Stimulated activated CD8-positive, alpha-beta memory T cell treated with anti-CD3 and anti-CD28 coated beads, Interleukin-4, amount 100 ng/mL, for 1 hour (primary cell): ENCODE data around the gene TNRC18.
"Not testable (repeated sequence)": the region's sequence is repeated elsewhere in the genome, so short reads cannot be mapped to it uniquely, and the experiment has no call there.

Source experiments
- DNase-seq, 2 donors: peaks; one replicate each; pipeline ENCODE4 v3.0.0-alpha.2; 2020; ENCODE audit warnings: low read depth in 2 of 2, low spot score in 1 of 2

The TNRC18 gene, protein sequence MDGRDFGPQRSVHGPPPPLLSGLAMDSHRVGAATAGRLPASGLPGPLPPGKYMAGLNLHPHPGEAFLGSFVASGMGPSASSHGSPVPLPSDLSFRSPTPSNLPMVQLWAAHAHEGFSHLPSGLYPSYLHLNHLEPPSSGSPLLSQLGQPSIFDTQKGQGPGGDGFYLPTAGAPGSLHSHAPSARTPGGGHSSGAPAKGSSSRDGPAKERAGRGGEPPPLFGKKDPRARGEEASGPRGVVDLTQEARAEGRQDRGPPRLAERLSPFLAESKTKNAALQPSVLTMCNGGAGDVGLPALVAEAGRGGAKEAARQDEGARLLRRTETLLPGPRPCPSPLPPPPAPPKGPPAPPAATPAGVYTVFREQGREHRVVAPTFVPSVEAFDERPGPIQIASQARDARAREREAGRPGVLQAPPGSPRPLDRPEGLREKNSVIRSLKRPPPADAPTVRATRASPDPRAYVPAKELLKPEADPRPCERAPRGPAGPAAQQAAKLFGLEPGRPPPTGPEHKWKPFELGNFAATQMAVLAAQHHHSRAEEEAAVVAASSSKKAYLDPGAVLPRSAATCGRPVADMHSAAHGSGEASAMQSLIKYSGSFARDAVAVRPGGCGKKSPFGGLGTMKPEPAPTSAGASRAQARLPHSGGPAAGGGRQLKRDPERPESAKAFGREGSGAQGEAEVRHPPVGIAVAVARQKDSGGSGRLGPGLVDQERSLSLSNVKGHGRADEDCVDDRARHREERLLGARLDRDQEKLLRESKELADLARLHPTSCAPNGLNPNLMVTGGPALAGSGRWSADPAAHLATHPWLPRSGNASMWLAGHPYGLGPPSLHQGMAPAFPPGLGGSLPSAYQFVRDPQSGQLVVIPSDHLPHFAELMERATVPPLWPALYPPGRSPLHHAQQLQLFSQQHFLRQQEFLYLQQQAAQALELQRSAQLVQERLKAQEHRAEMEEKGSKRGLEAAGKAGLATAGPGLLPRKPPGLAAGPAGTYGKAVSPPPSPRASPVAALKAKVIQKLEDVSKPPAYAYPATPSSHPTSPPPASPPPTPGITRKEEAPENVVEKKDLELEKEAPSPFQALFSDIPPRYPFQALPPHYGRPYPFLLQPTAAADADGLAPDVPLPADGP (N-terminal part only)

DNA sequence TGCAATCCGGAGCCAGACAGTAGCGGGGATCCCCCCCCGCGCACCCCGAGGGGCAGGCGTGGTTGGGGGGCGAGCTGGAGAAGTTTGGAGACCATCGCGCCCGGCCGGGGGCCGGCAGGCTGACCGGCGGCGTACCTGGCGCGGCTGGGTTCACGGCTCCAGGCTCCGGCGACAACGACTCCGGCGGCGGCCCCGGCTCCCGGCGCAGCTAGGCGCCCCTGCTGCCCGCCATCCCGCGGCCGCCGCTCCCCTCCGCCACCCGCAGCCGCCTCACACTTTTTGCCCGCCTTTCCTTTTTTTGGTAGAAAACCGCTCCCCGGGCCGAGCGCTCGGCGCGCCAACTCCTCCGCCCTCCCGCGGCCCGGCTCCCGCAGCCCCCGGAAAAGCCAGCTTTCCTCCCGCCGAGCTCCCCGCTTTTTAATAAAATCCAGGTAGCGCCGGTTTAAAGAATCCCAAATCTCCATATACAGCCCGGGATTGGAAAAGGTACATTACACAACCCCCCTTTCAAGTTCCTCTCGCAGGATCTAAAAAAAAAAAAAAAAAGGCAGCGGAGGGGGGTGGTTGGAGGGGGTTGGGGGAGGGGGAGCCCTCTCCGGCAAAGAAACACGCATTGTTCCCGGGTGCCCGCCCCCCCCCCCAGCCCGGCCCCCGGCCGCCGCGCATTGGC, at the start of gene TNRC18:
Gene TNRC18, minus strand, starts transcription at position 529 of the 670 bp plus-strand sequence. CDS start 2,588 bp downstream, outside the sequence.
- DNase-seq, result no peak

DNA sequence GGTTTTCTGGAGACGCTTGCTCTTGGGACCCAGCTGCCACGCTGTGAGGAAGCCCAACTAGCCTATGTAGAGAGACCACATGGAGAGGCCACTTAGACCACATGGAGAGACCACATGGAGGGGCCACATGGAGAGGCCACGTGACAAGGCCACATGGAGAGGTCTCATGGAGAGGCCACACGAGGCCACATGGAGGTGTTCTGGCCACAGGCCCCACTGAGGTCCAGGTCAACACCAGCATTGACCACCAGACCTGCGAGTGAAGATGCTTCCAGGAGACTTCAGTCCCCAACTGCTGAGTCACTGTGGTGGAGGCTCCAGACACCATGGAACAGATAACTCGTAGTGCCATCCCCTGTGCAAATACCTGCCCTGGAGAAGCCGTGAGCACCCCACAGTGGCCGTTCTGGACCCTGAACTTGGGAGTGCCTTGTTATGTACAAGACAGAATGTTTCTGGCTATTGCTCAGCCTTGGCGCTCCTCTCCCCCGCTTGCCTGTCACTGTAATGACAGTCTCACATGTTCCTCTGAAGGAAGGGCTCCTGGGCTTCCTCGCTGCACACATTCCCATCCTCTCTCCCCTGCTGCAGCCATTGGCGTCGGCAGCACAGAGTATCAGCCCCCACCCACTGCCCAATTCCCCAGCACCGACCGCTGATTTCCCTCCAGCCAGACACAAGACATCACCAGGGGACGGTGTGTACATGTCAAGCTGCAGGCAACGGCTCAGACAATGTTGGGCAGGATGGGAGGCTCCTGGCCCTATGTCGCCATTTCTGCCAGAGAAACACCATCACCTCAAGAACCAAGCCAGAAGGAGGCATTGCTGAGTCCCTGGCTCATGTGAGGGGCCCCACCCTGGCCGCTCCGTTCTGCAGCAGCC, 49.0 kb upstream of the TNRC18 start:
- DNase-seq, result no peak

DNA sequence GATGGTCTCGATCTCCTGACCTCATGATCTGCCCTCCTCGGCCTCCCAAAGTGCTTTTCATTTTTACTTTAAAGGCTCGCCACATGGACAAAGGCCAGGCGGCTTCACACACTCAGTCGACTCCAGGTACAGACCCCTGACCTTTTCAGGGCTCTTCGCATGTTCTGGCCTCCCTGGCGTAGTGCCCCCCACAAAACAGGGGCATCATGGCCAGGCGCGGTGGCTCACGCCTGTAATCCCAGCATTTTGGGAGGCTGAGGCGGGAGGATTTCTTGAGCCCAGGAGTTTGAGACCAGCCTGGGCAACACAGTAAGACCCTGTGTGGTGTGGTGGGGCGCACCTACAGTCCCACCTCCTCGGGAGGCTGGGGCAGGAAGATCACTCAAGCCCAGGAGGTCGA, 48.0 kb upstream of the TNRC18 start:
- DNase-seq, result not testable (repeated sequence)

DNA sequence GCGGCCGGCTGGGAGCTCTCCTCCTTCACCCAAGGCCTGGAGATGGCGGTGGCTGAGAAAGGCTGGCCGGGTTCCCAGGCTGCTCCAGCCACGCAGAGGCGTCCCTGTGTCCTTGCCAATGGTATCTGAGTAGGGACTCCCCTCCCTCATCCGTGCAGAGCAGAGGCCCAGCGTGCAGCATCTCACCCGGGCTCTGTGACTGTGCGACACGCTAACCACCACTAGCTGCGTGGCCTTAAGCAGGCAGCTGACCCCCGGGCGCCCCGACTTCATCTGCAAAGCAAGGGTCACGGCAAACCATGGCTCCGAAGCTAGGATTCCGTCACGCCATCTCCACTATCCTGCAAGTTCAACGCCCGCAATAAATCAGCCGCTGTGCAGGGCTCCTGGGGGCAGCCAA, 47.2 kb upstream of the TNRC18 start:
- DNase-seq, result no peak

GRCh38 chr7:5470167-5470532, 46.5 kb upstream of the TNRC18 start:
- DNase-seq, result no peak

DNA sequence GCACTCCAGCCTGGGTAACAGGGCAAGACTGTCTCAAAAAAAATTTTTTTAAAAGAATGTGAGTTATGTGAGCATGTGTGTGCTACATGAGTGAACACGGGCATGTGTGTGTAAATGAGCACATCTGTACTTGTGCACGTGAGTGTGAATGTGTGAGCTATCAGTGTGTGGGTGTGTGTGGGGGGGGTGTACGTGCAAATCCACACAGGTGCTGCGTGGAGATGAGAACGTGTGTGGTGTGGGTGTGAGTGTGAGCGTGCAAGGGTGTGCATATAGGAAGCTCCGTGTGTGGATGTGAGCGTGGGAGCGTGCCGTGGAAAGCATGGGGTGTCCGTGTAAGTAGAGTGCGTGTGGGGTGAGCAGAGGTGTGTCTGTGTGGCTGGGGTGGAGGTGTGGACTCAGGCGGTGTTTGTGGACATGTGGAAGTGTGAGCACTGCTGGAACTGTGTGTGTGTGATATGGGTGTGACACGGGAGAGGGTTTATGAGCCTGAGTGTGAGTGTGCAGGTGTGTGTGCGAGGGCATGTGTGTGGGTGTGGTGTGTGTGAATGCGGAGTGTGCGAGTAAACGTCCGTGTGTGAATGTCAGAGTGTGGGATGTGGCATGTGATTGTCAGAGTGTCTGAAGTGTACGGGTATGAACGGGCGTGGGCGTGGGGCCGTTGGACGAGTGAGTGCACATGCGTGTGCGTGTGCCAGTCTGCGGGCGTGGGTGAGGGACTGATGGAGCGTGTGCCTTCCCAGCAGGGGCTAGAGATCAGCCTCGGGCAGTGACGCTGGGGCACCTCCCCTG, 45.9 kb upstream of the TNRC18 start:
- DNase-seq, result no peak

GRCh38 chr7:5467645-5468044, 44.0 kb upstream of the TNRC18 start:
- DNase-seq, result no peak

DNA sequence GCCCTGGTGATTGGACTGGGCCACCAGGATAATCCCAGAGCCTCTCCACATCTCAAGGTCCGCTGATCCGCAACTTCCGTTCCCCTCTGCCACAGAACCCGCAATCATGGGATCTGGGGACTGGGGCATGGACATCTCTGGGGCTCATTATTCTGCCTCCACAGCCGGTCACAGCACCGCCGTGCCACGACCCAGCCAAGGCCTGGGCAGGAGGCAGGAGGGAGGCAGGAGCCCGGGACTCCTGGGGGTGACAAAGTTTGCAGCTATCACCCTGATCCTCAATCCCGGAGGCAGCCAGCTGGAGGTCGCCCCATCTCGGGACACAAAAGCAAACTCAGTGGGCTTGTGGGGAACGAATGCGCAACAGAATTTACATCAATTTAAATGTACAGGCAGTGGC, 42.9 kb upstream of the TNRC18 start:
- DNase-seq, result no peak

DNA sequence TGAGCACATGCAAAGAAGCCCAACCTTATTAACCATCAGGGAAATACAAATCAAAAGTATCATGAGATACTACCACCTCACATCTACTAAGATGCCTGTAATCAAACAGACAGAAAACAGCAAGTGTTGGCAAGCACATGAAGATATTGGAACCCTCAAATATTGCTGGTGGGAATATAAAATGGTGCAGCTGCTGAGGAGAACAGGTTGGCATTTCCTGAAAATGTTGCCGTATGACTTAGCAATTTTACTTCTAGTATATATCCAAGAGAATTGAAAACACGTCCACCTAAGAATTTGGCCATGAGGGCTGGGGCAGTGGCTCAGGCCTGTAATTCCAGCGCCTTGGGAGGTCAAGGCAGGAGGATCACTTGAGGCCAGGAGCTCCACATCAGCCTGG, 39.4 kb upstream of the TNRC18 start:
- no peak for DNase-seq

DNA sequence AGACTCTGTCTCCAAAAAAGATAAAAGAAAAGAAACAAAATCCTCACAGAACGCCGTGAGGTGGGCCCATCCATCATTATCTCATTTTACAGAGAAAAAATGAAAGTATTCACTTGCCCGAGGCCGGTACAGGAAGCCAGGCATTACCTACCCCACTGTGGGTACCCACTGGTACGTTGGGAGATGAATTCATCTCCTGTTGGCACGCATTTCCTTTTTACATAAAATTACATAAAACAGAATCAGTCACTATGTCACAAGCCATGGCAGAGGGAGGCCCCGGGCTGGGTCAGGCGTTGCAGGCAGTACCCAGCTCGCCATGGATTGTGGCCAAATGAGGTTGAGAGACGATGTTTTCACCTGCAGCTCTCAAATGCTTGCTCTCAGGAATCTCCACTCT, 38.6 kb upstream of the TNRC18 start:
- no peak for DNase-seq

DNA sequence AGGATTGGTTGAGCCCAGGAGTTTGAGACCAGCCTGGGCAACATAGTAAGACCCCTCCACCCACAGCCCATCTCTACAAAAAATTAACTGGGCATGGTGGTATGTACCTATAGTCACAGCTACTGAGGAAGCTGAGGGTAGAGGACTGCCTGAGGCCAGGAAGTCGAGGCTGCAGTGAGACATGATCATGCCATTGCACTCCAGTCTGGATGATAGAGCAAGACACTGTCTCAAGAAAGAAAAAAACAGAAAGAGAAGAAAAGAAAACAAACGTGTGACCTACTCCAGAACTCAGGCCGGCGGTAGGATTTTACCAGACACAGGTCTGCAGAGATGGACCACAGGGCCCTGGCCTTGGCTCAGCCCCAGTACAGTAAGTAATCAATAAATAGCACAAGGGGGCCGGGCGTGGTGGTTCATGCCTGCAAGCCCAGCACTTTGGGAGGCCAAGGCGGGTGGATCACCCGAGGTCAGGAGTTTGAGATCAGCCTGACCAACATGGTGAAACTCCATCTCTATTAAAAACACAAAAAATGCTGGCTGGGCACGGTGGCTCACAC, 35.4 kb upstream of the TNRC18 start:
- no peak for DNase-seq

DNA sequence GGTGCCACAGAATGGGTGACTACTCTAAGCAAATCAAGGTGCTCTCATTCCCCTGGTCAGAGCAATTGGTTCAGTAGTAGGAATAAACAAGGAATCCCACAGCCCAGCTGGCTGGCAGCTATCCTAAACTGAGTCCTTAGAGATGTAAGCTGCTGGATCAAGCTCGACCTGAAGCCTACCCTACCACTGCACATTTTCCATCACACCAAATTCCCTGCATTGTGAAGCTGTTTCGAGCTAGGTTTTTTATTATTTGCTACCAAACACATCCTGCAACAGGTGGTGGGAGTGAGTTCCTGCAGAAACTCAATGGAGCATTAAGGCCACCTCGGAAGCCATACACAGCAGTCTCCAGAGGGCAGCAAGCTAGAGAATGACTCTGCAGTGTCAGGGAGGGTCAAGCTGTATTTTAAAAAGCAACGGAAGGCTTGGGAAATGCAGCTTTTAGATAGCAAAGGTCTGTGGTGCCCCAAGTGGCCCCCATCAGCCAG, 33.7 kb upstream of the TNRC18 start:
- no peak for DNase-seq

DNA sequence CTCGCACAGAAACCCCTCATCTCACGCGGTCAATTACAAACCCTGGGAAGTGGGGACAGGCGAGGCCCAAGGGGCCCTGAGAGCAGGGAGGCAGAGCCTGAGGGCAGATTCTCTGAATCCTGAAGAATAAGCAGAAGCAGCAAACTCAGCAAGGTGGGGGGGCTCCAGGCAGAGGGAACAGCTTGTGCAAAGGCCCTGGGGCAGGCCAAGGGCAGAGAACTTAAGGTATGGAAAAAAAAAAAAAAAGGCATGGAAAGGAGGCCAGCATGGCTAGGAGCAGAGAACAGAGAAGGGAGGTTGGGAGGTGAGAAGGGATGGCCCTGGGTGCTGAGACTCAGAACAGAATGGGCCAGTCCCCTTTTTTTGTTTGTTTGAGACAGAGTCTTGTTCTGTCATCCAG, 32.8 kb upstream of the TNRC18 start:
- DNase-seq, result no peak

DNA sequence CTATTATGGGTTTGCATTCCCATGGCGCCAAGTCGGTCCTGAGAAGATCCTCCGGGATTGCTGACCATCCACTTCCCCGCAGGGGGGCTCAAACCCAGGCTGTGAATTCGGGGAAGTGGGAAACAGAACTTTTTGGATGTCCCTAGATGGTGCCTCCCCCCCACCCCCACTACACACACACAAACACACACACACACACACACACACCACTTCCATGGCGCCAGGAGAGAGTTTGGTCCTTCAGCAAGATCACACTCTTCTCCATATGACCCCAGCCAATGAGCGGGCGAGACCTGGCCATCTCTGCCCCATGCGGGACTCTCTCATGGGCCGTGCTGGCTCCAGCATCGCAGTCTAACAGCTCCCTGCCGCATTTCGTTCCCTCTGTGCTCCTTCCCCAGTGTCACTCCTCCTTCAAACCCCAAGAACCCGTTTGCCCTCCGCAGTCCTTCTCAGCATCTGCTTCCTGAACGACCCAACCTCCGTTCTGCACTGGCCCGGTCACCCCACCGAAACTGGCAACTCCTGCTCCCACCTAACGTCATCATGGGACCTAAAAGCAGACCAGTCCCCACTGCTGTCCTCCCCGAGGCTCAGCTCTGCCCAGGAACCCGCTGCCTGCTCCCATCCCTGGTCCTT, 32.1 kb upstream of the TNRC18 start:
- no peak for DNase-seq

DNA sequence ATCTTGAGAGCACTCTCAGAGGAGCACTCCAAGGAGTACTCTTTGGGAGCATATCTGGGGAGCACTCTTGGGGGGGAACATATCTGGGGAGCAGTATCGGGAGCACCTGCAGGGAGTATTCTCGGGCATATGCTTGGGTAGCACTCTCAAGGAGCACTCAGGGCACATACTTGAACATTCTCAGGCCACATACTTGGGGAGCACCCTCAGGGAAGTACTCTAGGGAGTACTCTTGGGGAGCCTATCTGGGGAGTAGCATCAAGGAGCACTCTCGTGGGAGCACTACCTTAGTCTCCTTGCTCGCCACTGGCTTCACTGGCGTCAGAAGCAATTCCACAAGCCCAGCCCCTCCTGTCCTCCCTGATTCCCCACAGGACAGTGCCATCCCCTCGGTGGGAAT, 31.5 kb upstream of the TNRC18 start:
- no peak for DNase-seq

- DNase-seq, result no peak
These were observed 30.9 kb upstream of the TNRC18 start for GRCh38 chr7:5454485-5454884.

DNA sequence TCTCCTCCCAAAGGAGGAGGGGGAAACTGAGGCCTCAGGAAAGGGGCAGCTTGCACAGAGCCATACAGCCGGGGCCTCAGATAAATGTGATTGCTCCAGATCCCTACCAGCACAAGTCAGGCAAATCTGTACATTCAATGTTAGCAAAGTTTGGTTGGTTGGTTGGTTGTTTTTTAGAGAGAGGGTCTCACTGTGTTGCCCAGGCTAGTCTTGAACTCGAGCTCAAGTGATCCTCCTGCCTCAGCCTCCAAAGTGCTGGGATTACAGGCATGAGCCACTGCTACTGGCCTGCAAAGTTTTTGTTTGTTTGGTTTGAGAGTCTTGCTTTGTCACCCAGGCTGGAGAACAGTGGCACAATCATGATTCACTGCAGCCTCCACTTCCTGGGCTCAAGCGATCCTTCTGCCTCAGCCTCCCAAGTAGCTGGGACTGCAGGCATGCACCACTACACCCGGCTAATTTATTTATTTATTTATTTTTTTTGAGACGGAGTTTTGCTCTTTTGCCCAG, 30.0 kb upstream of the TNRC18 start:
- DNase-seq, result no peak

DNA sequence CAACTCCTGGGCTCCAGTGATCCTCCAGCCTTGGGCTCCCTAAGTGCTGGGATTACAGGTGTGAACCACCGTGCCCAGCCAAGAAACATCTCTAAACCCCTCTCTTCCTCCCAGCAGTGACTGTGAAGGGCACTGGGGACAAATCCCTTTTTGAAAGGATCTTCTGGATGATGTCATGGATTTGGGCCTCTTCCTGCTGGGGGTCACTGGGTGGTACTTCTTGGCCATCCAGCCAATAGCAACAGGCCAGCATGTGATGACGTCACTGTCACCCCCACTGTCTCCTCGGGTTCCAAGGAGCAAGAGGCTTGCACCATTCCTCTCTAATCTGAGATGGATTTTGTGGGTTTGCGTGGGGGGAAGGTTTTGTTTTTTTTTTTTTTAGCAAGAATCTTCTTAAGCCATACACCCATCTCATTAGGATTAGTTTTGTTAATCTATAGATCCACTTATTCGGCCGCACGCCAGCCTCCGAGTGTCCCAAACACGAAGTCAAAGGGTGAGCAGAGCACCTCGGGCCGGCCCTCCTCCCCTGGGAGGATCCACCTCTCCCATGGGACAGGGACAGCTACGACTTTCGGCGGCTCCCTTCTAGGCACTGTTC, 29.4 kb upstream of the TNRC18 start:
- no peak for DNase-seq
